Esophagus muscularis mucosa (tissue), 4 donors: ENCODE data around the gene PIP5KL1. TPM values are rescaled to one million over a fixed set of nuclear protein-coding genes. Genes with fewer than 3 reads are reported as not detected.

Source experiments
- DNase-seq: peaks from one replicate; pipeline ENCODE4 v3.0.0-alpha.2; 2017; ENCODE audit errors: extremely low spot score
- H3K27ac ChIP-seq, 4 donors: fragments of 200-600 bp; sonication (generic); replicated peaks in 1 of 4; 1 replicate in 3 of 4; 2 replicates in 1 of 4; pipeline ENCODE4 v1.5.1; 2016 to 2019; ENCODE audit warnings: mild to moderate bottlenecking in 1 of 4
- H3K27me3 ChIP-seq, 4 donors: fragments of 200-600 bp; sonication (generic); one replicate each; pipeline versions ENCODE4 v1.5.1 to v1.6.0; 2016 to 2019
- H3K36me3 ChIP-seq, 4 donors: fragments of 200-600 bp; sonication (generic); one replicate each; pipeline ENCODE4 v1.5.1; 2016 to 2019
- H3K4me1 ChIP-seq, 4 donors: fragments of 200-600 bp; sonication (generic); one replicate each; pipeline ENCODE4 v1.5.1; 2016 to 2019
- H3K4me3 ChIP-seq, 4 donors: fragments of 200-600 bp; sonication (generic); 1 replicate in 2 of 4; 2 replicates in 2 of 4; pipeline ENCODE4 v1.5.1; 2016 to 2019; ENCODE audit warnings: mild to moderate bottlenecking in 4 of 4, moderate library complexity in 1 of 4
- H3K9me3 ChIP-seq, 4 donors: fragments of 200-600 bp; sonication (generic); 1 replicate in 3 of 4; 2 replicates in 1 of 4; pipeline ENCODE4 v1.5.1; 2016 to 2019
- EP300 ChIP-seq: sonication (generic); formaldehyde crosslinking; IDR thresholded peaks from one replicate; pipeline ENCODE4 v1.6.1; 2017; ENCODE audit warnings: antibody characterized with exemption
- POLR2A ChIP-seq: fragments of 450-650 bp; IDR thresholded peaks from one replicate; pipeline ENCODE4 v1.6.1; 2017; ENCODE audit warnings: antibody characterized with exemption, moderate library complexity, mild to moderate bottlenecking, low read depth
- POLR2AphosphoS5 ChIP-seq, 2 donors: sonication (generic); formaldehyde crosslinking; IDR thresholded peaks; one replicate each; pipeline ENCODE4 v1.6.1; 2017; ENCODE audit warnings: antibody characterized with exemption in 2 of 2
- WGBS: methylation state at CpG from one replicate; pipeline ENCODE4 v1.1.5; 2018; 5-methylcytosine and 5-hydroxymethylcytosine counted together
- intact Hi-C: fragments of 100-400 bp; cut with DNase I; formaldehyde crosslinking; loops from one replicate; pipeline ENCODE4 v1.15.1; 2023
- total RNA-seq, 4 donors: library from RNA; depleted of rRNA; stranded (reverse); fragments of >200 nt; gene quantifications; one replicate each; pipeline versions ENCODE4 v1.1.0 to v1.2.1, GENCODE V29; 2016
- TF ChIP-seq, protein P1 (sequence below), 3 experiments: fragments of 200-600 bp in 2 of 3; fragments of 450-650 bp in 1 of 3; sonication (generic) in 2 of 3; IDR thresholded peaks; one replicate each; pipeline ENCODE4 v1.5.1; 2017 to 2019; ENCODE audit warnings: antibody characterized with exemption in 3 of 3, mild to moderate bottlenecking in 2 of 3, moderate library complexity in 1 of 3

PIP5KL1 gene
- total RNA-seq, 4 donors from 2014 or later, result 1.3 to 2.8 (median 2.2) TPM

DNA sequence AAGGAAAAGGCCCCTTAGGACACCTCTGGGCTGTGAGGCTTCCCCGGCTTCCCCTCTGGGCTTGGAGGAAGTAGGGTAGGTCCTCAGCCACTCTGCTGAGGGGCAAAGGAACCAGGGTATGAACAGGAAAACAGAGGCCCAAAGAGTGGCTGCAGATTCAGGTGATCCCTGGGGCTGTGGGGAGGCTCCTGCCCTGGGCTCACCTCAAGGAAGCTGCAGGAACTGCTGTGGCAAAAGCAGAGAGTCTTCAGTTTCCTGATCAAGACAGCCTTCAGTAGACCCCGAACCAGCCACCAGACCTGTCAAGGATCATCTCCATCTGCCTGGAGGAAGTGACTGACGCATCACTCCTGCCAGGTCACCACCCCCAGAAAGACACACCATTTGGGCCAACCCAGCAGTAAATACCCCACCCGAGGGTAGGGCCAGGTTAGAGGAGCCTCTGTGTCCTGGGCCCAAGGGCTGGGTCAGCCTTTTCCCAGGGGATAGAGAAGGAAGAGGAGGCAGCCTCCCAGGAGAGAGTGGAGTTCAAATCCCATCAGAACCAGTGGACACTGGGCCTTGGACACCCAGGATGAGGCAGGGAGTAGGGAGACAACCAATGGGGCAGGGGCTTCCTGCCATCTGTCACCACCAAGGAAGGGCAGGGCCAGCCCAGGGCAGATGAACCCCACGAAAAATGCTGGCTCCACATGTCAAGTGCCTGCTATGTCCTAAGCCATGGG lies 25.4 kb downstream of the PIP5KL1 start:
- Histone ChIP-seq H3K4me1 (peaks cover 37 to 60% (median 49%) of the 10 kb centered on the region in 4 donors), H3K27ac (peak overlapping the region; percentile 60 to 71 (median 68)), H3K9me3 (no peaks in the 10 kb centered on the region), H3K36me3 (peaks cover 0 to 25% (median 21%) of the 10 kb centered on the region in 4 donors), H3K27me3 (no peaks in the 10 kb centered on the region), H3K4me3 (no peak overlapping the region)
- intact Hi-C loops, result no loop called here
- TF ChIP-seq EP300 (no peak), POLR2A (no peak), POLR2AphosphoS5 (IDR thresholded peaks at IDR 0.05) (no peak)
- TF ChIP-seq, protein P1, sequence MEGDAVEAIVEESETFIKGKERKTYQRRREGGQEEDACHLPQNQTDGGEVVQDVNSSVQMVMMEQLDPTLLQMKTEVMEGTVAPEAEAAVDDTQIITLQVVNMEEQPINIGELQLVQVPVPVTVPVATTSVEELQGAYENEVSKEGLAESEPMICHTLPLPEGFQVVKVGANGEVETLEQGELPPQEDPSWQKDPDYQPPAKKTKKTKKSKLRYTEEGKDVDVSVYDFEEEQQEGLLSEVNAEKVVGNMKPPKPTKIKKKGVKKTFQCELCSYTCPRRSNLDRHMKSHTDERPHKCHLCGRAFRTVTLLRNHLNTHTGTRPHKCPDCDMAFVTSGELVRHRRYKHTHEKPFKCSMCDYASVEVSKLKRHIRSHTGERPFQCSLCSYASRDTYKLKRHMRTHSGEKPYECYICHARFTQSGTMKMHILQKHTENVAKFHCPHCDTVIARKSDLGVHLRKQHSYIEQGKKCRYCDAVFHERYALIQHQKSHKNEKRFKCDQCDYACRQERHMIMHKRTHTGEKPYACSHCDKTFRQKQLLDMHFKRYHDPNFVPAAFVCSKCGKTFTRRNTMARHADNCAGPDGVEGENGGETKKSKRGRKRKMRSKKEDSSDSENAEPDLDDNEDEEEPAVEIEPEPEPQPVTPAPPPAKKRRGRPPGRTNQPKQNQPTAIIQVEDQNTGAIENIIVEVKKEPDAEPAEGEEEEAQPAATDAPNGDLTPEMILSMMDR (IDR thresholded peaks at IDR 0.05), result no peak
- DNase-seq, result no peak
- 78% methylated on average over 5 of the region's 5 CpGs for WGBS

DNA sequence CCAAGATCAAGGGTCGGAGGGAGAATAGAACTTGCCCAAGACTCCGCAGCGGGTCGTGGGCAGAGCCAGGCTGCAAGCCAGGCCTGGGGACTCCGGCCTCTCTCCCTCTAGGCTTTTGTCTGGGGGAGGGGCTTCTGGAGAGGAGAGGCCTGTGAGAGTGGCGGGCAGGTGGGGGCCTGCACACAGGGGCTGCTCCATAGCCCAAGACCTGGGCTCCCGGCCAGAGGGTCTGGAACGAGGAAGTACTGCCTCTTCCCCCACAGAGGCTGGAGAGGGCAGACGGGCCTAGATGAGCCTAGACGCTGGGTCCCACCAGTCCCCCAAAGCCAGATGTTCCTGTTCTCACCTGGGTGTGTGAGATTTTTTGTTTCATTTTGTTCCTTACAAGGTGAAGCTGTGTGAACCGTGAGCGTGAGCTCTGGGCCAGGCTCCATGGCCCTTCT lies 26.0 kb downstream of the PIP5KL1 start:
- Histone ChIP-seq H3K4me1 (peaks cover 41 to 65% (median 53%) of the 10 kb centered on the region in 4 donors), H3K36me3 (peaks cover 0 to 19% (median 15%) of the 10 kb centered on the region in 4 donors)

DNA sequence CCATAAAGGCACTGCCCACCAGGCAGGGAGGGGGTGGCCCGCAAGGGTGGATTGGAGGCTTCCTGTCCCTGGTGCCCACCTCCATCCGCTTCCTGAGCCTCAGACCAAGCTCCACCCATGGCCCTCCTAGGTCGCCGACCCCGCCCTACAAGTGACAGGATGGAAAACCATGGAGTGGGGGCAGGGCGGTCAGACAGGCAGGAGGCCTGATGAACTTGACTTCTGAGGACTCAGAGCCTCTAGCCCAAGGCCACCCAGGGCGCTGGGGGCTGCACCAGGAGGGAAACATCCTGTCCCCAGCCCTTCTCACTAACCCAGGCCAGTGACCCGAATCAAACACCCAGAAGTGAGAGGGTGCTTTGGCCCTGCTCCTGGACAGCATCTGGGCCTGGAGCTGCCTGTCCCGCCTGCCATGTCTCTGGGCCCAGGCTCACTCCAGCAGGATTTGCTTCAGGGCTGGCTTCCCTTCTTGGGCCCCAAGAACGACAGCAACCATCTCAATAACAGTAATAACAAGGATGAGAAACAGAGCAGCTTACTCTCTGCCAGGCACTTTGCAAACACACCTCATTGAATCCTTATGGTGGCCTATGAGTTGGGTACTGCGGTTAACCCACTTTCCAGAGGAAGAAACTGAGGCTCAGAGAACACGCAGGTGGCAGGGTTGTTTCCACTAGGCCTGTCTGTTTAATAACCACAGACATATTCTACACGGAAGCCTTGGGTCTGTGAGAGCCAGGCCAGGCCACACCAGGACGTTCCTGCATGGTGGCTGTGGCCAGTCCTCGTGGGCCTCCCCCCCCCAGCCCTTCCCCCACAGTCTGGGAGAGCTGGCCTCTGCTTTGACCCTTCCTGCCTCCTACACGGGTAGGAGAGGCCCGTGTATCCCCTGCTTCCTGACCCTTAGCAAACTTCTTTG lies 26.8 kb downstream of the PIP5KL1 start:
- DNase-seq, result no peak
- 42% methylated on average over 15 of the region's 17 CpGs for WGBS
- H3K4me1 ChIP-seq, result peaks cover 42 to 66% (median 54%) of the 10 kb centered on the region in 4 donors

More for the DNA sequence above, 26.0 kb downstream of the PIP5KL1 start:
- Histone ChIP-seq H3K4me3 (no peak overlapping the region), H3K27ac (peak overlapping the region; percentile 60 to 71 (median 68)), H3K27me3 (no peaks in the 10 kb centered on the region), H3K9me3 (no peaks in the 10 kb centered on the region)
- TF ChIP-seq POLR2AphosphoS5 (IDR thresholded peaks at IDR 0.05), result no peak
- TF ChIP-seq, protein P1 (IDR thresholded peaks at IDR 0.05), result no peak
- no peak for TF ChIP-seq EP300
- TF ChIP-seq POLR2A, result no peak
- no peak for DNase-seq
- WGBS, result 39% methylated on average over 8 of the region's 12 CpGs
- intact Hi-C loops, result no loop called here

DNA sequence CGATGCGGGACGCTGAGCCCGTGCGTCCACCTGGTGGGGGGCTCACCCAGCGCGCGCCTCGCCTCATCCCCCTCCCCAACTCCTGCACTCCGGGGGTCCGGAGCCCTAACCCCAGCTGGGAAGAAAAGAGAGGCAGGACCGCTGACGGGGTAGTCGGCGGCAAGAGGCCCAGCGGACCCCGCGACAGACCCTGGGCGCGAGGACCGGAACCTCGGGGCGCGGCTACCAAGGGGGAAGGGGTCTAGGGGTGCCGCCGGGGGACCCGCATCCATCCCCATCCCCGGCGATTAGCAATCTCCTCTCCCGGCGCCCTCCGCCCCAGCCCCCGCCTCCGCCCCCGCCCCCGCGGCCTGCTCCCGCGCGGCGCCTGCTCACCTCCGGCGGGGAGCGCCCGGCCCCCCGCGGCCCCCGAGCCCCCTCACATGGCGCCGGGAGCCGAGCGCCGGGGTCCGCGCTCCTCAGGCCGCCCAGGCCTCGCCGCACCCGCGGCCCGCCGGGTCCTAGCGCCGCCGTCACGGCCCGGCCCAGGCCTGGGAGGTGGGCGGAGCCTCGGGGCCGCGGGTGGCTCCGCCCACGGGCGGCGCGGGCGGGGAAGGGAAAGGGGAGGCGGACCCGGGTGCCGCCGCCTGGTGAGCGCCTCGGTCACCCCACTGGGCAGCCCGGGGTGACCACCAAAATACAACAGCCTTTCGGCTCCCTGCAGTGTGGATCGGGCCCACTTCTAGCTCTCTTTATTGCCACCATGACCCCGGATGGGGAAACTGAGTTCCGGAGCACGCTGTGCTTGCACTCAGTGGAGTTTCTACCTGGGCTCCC lies 31.2 kb downstream of the PIP5KL1 start, which contains the start of gene ST6GALNAC6:
Gene ST6GALNAC6, minus strand, starts transcription at position 476 of the 816 bp plus-strand sequence. CDS start 1,622 bp downstream, outside the sequence.
- no peaks in the 10 kb centered on the region for H3K27me3 ChIP-seq
- TF ChIP-seq POLR2AphosphoS5 (IDR thresholded peaks at IDR 0.05) (peak; percentile 20 to 61), EP300 (no peak)
- TF ChIP-seq, protein P1 (IDR thresholded peaks at IDR 0.05), result peak in 1 of 3 experiments; percentile 19
- peaks cover 18 to 24% (median 22%) of the 10 kb centered on the region in 4 donors for H3K36me3 ChIP-seq
- no peaks in the 10 kb centered on the region for H3K9me3 ChIP-seq
- no peak for DNase-seq
- intact Hi-C loops, result no loop called here
- peaks cover 40 to 65% (median 61%) of the 10 kb centered on the region in 4 donors for H3K4me1 ChIP-seq
- peak within 1 kb of the TSS; percentile 97 to 99 (median 98) for H3K4me3 ChIP-seq
- 1% methylated on average over 14 of the region's 89 CpGs for WGBS
- H3K27ac ChIP-seq, result peak within 1 kb of the TSS; percentile 94 to 99 (median 96)

More for the DNA sequence above, 26.8 kb downstream of the PIP5KL1 start:
- Histone ChIP-seq H3K27ac (peak overlapping the region; percentile 60 to 71 (median 68)), H3K9me3 (no peaks in the 10 kb centered on the region), H3K36me3 (peaks cover 0 to 13% (median 11%) of the 10 kb centered on the region in 4 donors), H3K27me3 (no peaks in the 10 kb centered on the region), H3K4me3 (peak overlapping the region in 1 of 4 donors; percentile 9)
- TF ChIP-seq, protein P1 (IDR thresholded peaks at IDR 0.05), result no peak
- TF ChIP-seq POLR2AphosphoS5 (IDR thresholded peaks at IDR 0.05), result peak; percentile 57 to 64
- intact Hi-C loops, result no loop called here
